ENCODE results near the gene PDIA5. TPM values are rescaled to one million over a fixed set of nuclear protein-coding genes. Genes with fewer than 3 reads are reported as not detected.
A peak's percentile ranks its signal among the peaks of the same experiment; 100 is the strongest.

PDIA5 gene
- total and polyA plus RNA-seq, 9 donors = 11.2 to 58.3 (median 24.3) TPM

- H3K36me3 ChIP-seq = no peaks in the 10 kb centered on the region
- H3K27ac ChIP-seq = peak overlapping the region in 1 of 2 donors; percentile 61
- H3K4me1 ChIP-seq (ENCODE audit: insufficient read depth) = peaks cover 54% of the 10 kb centered on the region
- DNase-seq = no peak
- 37 to 64% (median 42%) methylated on average over 10 of the region's 10 CpGs for WGBS, 3 donors
- H3K27me3 ChIP-seq = no peaks in the 10 kb centered on the region
- intact Hi-C loops (cut with DNase I) = no loop called here
- TF ChIP-seq CTCF (IDR thresholded peaks at IDR 0.05) = no peak
- TF ChIP-seq POLR2A (IDR thresholded peaks at IDR 0.05) = no peak
- H3K9me3 ChIP-seq = no peaks in the 10 kb centered on the region
- H3K4me3 ChIP-seq = no peak overlapping the region
Observed at GRCh38 chr3:123085293-123085931, 18.6 kb downstream of the PDIA5 start.

- H3K4me1 ChIP-seq (ENCODE audit: insufficient read depth) = peaks cover 60% of the 10 kb centered on the region
Observed at GRCh38 chr3:123085932-123086627, 19.3 kb downstream of the PDIA5 start.

GRCh38 chr3:123088387-123088786 lies 21.6 kb downstream of the PDIA5 start:
- DNase-seq = no peak
- TF ChIP-seq CTCF (IDR thresholded peaks at IDR 0.05) (no peak), EP300 (IDR thresholded peaks at IDR 0.05) (no peak), POLR2A (IDR thresholded peaks at IDR 0.05) (no peak)
- Histone ChIP-seq H3K9me3 (no peaks in the 10 kb centered on the region), H3K4me1 (ENCODE audit: insufficient read depth) (peaks cover 43% of the 10 kb centered on the region), H3K4me3 (no peak overlapping the region), H3K36me3 (no peaks in the 10 kb centered on the region), H3K27ac (peak overlapping the region in 1 of 2 donors; percentile 19), H3K27me3 (no peaks in the 10 kb centered on the region)
- intact Hi-C loops (cut with DNase I) = no loop called here
- WGBS, 3 donors = 54 to 62% (median 58%) methylated on average over 2 of the region's 2 CpGs

More at GRCh38 chr3:123085932-123086627, 19.3 kb downstream of the PDIA5 start:
- 63 to 67% (median 67%) methylated on average over 5 of the region's 5 CpGs for WGBS, 3 donors
- no peaks in the 10 kb centered on the region for H3K36me3 ChIP-seq
- intact Hi-C loops (cut with DNase I) = no loop called here
- TF ChIP-seq EP300 (IDR thresholded peaks at IDR 0.05) (no peak), POLR2A (IDR thresholded peaks at IDR 0.05) (no peak), CTCF (IDR thresholded peaks at IDR 0.05) (no peak)
- peak overlapping the region in 1 of 2 donors; percentile 61 for H3K27ac ChIP-seq
- no peaks in the 10 kb centered on the region for H3K27me3 ChIP-seq
- no peaks in the 10 kb centered on the region for H3K9me3 ChIP-seq
- DNase-seq = no peak
- no peak overlapping the region for H3K4me3 ChIP-seq

GRCh38 chr3:123089611-123090331 lies 22.9 kb downstream of the PDIA5 start:
- Histone ChIP-seq H3K4me1 (ENCODE audit: insufficient read depth) (peaks cover 32% of the 10 kb centered on the region), H3K4me3 (no peak overlapping the region), H3K27me3 (no peaks in the 10 kb centered on the region), H3K27ac (peak overlapping the region in 1 of 2 donors; percentile 56), H3K36me3 (no peaks in the 10 kb centered on the region), H3K9me3 (no peaks in the 10 kb centered on the region)
- TF ChIP-seq CTCF (IDR thresholded peaks at IDR 0.05) (no peak), EP300 (IDR thresholded peaks at IDR 0.05) (no peak)
- WGBS, 3 donors = 13 to 34% (median 28%) methylated on average over 12 of the region's 12 CpGs
- intact Hi-C loops (cut with DNase I) = no loop called here
- DNase-seq = peak in 3 of 5 donors; percentile 44 to 62 (median 57)
